ENCODE data around the gene CDC5L.

The CDC5L gene

GRCh38 chr6:44375071-44375470, 12.4 kb upstream of the CDC5L start:
- DNase-seq: no peak

- DNase-seq: no peak
Observed at GRCh38 chr6:44377484-44377883, 10.0 kb upstream of the CDC5L start.

- no peak for DNase-seq
Observed at GRCh38 chr6:44377971-44378370, 9.5 kb upstream of the CDC5L start.

- peak; percentile 5 for DNase-seq
Observed at GRCh38 chr6:44381739-44382138, 5.8 kb upstream of the CDC5L start.

GRCh38 chr6:44386364-44386928, 1.1 kb upstream of the CDC5L start:
- DNase-seq: no peak

- peak; percentile 60 for DNase-seq
Observed at GRCh38 chr6:44386929-44387345, 569 bp upstream of the CDC5L start.

- DNase-seq: no peak
Observed at GRCh38 chr6:44388135-44388487, 605 bp downstream of the CDC5L start.

GRCh38 chr6:44388887-44389286, 1.4 kb downstream of the CDC5L start:
- DNase-seq: no peak

- DNase-seq: no peak
Observed at GRCh38 chr6:44390158-44390683, 2.7 kb downstream of the CDC5L start.

- DNase-seq: no peak
Observed at GRCh38 chr6:44395501-44395900, 8.0 kb downstream of the CDC5L start.

GRCh38 chr6:44396968-44397367, 9.5 kb downstream of the CDC5L start:
- no peak for DNase-seq

- no peak for DNase-seq
Observed at GRCh38 chr6:44397424-44398164, 10.1 kb downstream of the CDC5L start.

GRCh38 chr6:44399991-44400390, 12.5 kb downstream of the CDC5L start:
- no peak for DNase-seq

GRCh38 chr6:44400572-44400971, 13.1 kb downstream of the CDC5L start:
- no peak for DNase-seq

GRCh38 chr6:44401138-44401537, 13.6 kb downstream of the CDC5L start:
- no peak for DNase-seq

- no peak for DNase-seq
Observed at GRCh38 chr6:44404022-44404714, 16.7 kb downstream of the CDC5L start.

GRCh38 chr6:44404715-44405099, 17.2 kb downstream of the CDC5L start:
- DNase-seq: no peak

GRCh38 chr6:44407951-44408670, 20.6 kb downstream of the CDC5L start:
- no peak for DNase-seq

- DNase-seq: no peak
Observed at GRCh38 chr6:44409207-44409794, 21.8 kb downstream of the CDC5L start.

GRCh38 chr6:44410363-44410762, 22.9 kb downstream of the CDC5L start:
- no peak for DNase-seq

GRCh38 chr6:44411141-44411540, 23.6 kb downstream of the CDC5L start:
- no peak for DNase-seq

GRCh38 chr6:44415449-44415848, 27.9 kb downstream of the CDC5L start:
- no peak for DNase-seq

All from HCEC 1CT (cell line).